Thyroid gland (tissue), 4 donors: ENCODE measurements around the gene NCAPD2. TPM values are rescaled to one million over a fixed set of nuclear protein-coding genes. Genes with fewer than 3 reads are reported as not detected.

Experiments used
- small RNA-seq: library from RNA; depleted of rRNA; stranded (forward); fragments of <200 nt; gene quantifications from one replicate; pipeline ENCODE3, GENCODE V24; 2016
- total RNA-seq, 4 donors: library from RNA; depleted of rRNA; stranded (reverse); fragments of >200 nt; gene quantifications; one replicate each; pipeline ENCODE4 v1.2.3, GENCODE V29; 2016

The NCAPD2 gene
- total RNA-seq, 4 donors from 2014 or later: 22.4 to 31.8 (median 28.6) TPM

Small RNA genes within 50 kb of the gene (small RNA-seq; reads per million reads assigned to genes)
- gene SCARNA11: 1,102 reads per million, percentile 99 among the genes with 10 or more reads in this experiment

Other genes starting within 250 kb of the NCAPD2 start
- gene PLEKHG6, start 183.4 kb upstream of the NCAPD2 start, total RNA-seq: 100 to 1,000 TPM in 1 of 4 donors, 10 to 100 TPM in 1, 1 to 10 TPM in 2; 4.0 to 325 (median 14.1) TPM
- 100 to 1,000 TPM; 131 to 185 (median 150) TPM for gene TNFRSF1A, start 152.0 kb upstream of the NCAPD2 start, total RNA-seq
- gene SCNN1A, start 118.5 kb upstream of the NCAPD2 start, total RNA-seq: 100 to 1,000 TPM; 229 to 449 (median 336) TPM
- 100 to 1,000 TPM; 152 to 215 (median 178) TPM for gene LTBR, start 109.9 kb upstream of the NCAPD2 start, total RNA-seq
- gene CD27, start 49.1 kb upstream of the NCAPD2 start, total RNA-seq: 10 to 100 TPM in 1 of 4 donors, 1 to 10 TPM in 3; 2.7 to 10.8 (median 6.4) TPM
- 10 to 100 TPM; 29.3 to 70.1 (median 59.4) TPM for gene TAPBPL, start 42.1 kb upstream of the NCAPD2 start, total RNA-seq
- gene VAMP1, start 23.4 kb upstream of the NCAPD2 start, total RNA-seq: 10 to 100 TPM in 3 of 4 donors, 1 to 10 TPM in 1; 7.5 to 25.9 (median 12.8) TPM
- gene MRPL51, start 840 bp upstream of the NCAPD2 start, total RNA-seq: 10 to 100 TPM; 16.7 to 84.6 (median 46.9) TPM
- gene GAPDH, start 40.4 kb downstream of the NCAPD2 start, total RNA-seq: 1,000 to 10,000 TPM; 1,191 to 3,596 (median 1,852) TPM
- 10 to 100 TPM in 1 of 4 donors, 1 to 10 TPM in 3; 5.0 to 10.2 (median 7.5) TPM for gene IFFO1, start 61.9 kb downstream of the NCAPD2 start, total RNA-seq
- 10 to 100 TPM; 23.0 to 50.8 (median 35.6) TPM for gene NOP2, start 74.2 kb downstream of the NCAPD2 start, total RNA-seq
- gene CHD4, start 113.3 kb downstream of the NCAPD2 start, total RNA-seq: 100 to 1,000 TPM; 152 to 337 (median 263) TPM
- gene LPAR5, start 141.9 kb downstream of the NCAPD2 start, total RNA-seq: 1 to 10 TPM in 3 of 4 donors, under 1 TPM in 1; 0.78 to 8.1 (median 3.5) TPM
- gene ACRBP, start 153.3 kb downstream of the NCAPD2 start, total RNA-seq: 10 to 100 TPM in 2 of 4 donors, 1 to 10 TPM in 2; 8.9 to 11.4 (median 10.4) TPM
- 10 to 100 TPM; 52.7 to 85.1 (median 67.2) TPM for gene ING4, start 169.0 kb downstream of the NCAPD2 start, total RNA-seq
- 10 to 100 TPM; 41.9 to 72.8 (median 53.1) TPM for gene ZNF384, start 195.3 kb downstream of the NCAPD2 start, total RNA-seq
- gene PIANP, start 206.7 kb downstream of the NCAPD2 start, total RNA-seq: under 1 TPM in 2 of 4 donors, not detected in 2; 0.11 to 0.39 TPM
- 10 to 100 TPM; 44.5 to 86.7 (median 63.1) TPM for gene COPS7A, start 229.9 kb downstream of the NCAPD2 start, total RNA-seq